ENCODE results near the gene SEC22A. TPM values are rescaled to one million over a fixed set of nuclear protein-coding genes. Genes with fewer than 3 reads are reported as not detected.

Gene SEC22A
- total and polyA plus RNA-seq, 2 of the 8 experiments (the other 6 are each of a cell fraction or from before 2014, with no cell fraction given), result 10.6 to 17.1 TPM

DNA sequence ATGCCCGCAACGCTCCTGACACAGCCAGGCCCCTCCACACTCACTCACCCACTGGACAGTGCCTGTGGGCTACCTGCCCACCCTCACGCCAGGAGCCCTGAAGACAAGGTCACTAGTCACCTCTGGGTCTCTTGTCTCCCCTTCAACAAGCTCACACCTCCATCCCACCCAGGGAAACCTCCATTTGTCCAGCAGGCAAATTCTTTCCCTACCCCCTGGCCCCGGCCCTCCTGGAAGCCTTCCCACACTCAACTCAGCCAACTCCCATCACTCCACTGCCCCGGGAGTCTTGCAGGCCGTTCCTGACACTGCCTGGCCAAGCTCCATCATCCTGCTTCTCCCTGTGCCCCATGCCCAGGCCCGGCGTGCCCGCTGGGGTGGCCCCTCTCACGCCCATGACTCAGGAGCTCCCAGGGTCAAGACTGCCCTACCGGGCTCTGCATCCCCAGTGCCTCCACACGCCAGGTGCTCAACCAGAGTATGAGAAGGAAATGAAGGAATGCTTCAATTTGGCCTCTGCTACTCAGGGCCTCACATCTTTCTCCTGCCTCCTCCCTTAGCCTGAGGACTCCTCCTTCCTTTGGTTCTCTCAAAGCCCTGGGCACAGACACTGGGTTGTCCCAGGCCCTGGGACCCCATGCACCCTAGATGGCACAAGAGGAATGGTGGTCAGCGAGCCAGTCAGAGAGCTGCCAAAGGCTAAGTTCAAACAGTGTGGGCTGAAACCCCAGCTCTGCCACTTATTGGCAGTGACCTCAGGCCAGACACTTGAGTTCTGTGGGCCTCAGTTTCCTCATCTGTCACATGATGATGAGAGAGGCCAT lies 88.6 kb downstream of the SEC22A start:
- Histone ChIP-seq H2AK5ac (ENCODE audit: low read depth, low read length) (no peak overlapping the region), H3K56ac (replicated peaks; ENCODE audit: insufficient read length, low read depth, low read length) (no peak overlapping the region), H4K8ac (ENCODE audit: extremely low read depth, insufficient read depth, low read length) (0 out of 2 replicates have a peak overlapping the region, but pooled peaks have one; percentile 45), H3K14ac (ENCODE audit: insufficient read length) (no peak overlapping the region), H2AFZ (ENCODE audit: low read length) (no peak overlapping the region), H3K79me1 (ENCODE audit: low read depth, low read length) (no peaks in the 10 kb centered on the region), H2BK5ac (ENCODE audit: low read depth, low read length) (no peak overlapping the region), H3K36me3 (ENCODE audit: control insufficient read depth in 2 of 4, insufficient read depth in 4 of 4, low read length in 3 of 4) (peaks cover 7 to 23% (median 17%) of the 10 kb centered on the region in 4 experiments), H3K4me3 (ENCODE audit: extremely low read depth in 1 of 4, insufficient read depth in 2 of 4, low read depth in 3 of 4, low read length in 4 of 4) (no peak overlapping the region), H3K9me3 (ENCODE audit: insufficient read depth in 2 of 2, low read depth in 1 of 2, low read length in 1 of 2) (no peaks in the 10 kb centered on the region), H3K23me2 (ENCODE audit: low read depth, low read length) (no peaks in the 10 kb centered on the region), H2BK20ac (ENCODE audit: low read length) (no peak overlapping the region), H4K20me1 (replicated peaks in 1 of 2; ENCODE audit: control insufficient read depth in 1 of 2, insufficient read depth in 2 of 2, low read length in 2 of 2) (peaks cover 4 to 23% of the 10 kb centered on the region in 2 experiments), H3K4ac (replicated peaks; ENCODE audit: insufficient read length, low read depth, low read length) (no peak overlapping the region), H4K5ac (ENCODE audit: insufficient read length, low read depth, low read length) (no peak overlapping the region), H2BK120ac (replicated peaks; ENCODE audit: low read depth, low read length) (no peak overlapping the region), H3K79me2 (ENCODE audit: control insufficient read depth in 1 of 2, insufficient read depth in 2 of 2, low read length in 2 of 2) (no peaks in the 10 kb centered on the region), H2BK15ac (ENCODE audit: low read length) (no peak overlapping the region), H3K9ac (replicated peaks in 1 of 4; ENCODE audit: extremely low read depth in 1 of 4, low read depth in 3 of 4, low read length in 3 of 4) (no peak overlapping the region), H3K18ac (ENCODE audit: extremely low read depth, low read length) (no peak overlapping the region), H3K4me2 (ENCODE audit: insufficient read depth in 1 of 2, low read depth in 2 of 2, low read length in 2 of 2) (no peak overlapping the region), H3K23ac (ENCODE audit: insufficient read length) (no peak overlapping the region), H4K91ac (replicated peaks; ENCODE audit: insufficient read length, low read length) (no peak overlapping the region), H3K4me1 (replicated peaks in 1 of 4; ENCODE audit: control insufficient read depth in 3 of 4, insufficient read depth in 4 of 4, low read length in 3 of 4) (peaks cover 0 to 2% (median 0%) of the 10 kb centered on the region in 4 experiments; a peak in 2 of 7 replicates), H3K27ac (ENCODE audit: low read depth, low read length) (no peak overlapping the region), H2BK12ac (ENCODE audit: low read depth, low read length) (no peak overlapping the region), H3K27me3 (replicated peaks in 1 of 4; ENCODE audit: control insufficient read depth in 3 of 4, extremely low read depth in 1 of 4, insufficient read depth in 3 of 4, low read length in 3 of 4) (no peaks in the 10 kb centered on the region)
- no peak for FAIRE-seq
- DNase-seq (ENCODE audit: low read depth in 1 of 2, low spot score in 2 of 2), result no peak
- POLR2A ChIA-PET (ENCODE audit: partially characterized antibody), result interaction anchor here (0.8 to 1.3 kb wide), 5 partner anchors 9 to 30 kb away, joined by 3 read pairs; no protein-coding TSS in a partner anchor
- CTCF ChIA-PET (ENCODE audit: partially characterized antibody), result interaction anchor here (1.0 to 3.7 kb wide), 5 partner anchors 8 to 32 kb away, joined by 3 to 28 read pairs (median 5); no protein-coding TSS in a partner anchor
- 89% methylated on average over 13 of the region's 13 CpGs; no CpG with 5 or more reads in 1 of the 2 experiments for WGBS, 2 experiments (ENCODE audit: extremely low coverage in 1 of 2, insufficient coverage in 1 of 2, insufficient read length in 1 of 2, insufficient replicate concordance in 2 of 2, low coverage in 1 of 2, low lambda C conversion rate in 2 of 2, missing lambda C conversion rate in 1 of 2)
- TF ChIP-seq POU5F1 (IDR thresholded peaks at IDR 0.05; ENCODE audit: low read depth, low read length), result no peak
- TF ChIP-seq CHD2 (IDR thresholded peaks at IDR 0.05; ENCODE audit: low read length), result no peak
- TF ChIP-seq CTBP2 (IDR thresholded peaks at IDR 0.05; ENCODE audit: borderline replicate concordance, insufficient read depth, insufficient read length, low read length), result no peak
- no peak for TF ChIP-seq GTF2F1 (IDR thresholded peaks at IDR 0.05; ENCODE audit: borderline replicate concordance, low read depth, low read length)
- no peak for TF ChIP-seq YY1 (IDR thresholded peaks at IDR 0.05; ENCODE audit: low read depth, low read length)
